ENCODE results near the gene PTPRG. TPM values are rescaled to one million over a fixed set of nuclear protein-coding genes. Genes with fewer than 3 reads are reported as not detected.

PTPRG gene
- total RNA-seq, 4 donors from 2014 or later, result 21.1 to 54.2 (median 30.6) TPM

- intact Hi-C loops (cut with DNase I; ENCODE audit: low total_unique reads) (no loop called here), in situ Hi-C loops (cut with MboI; ENCODE audit: low sequenced_read_pairs in 4 of 4) (no loop called here)
- no peak for ATAC-seq
Measured at GRCh38 chr3:61907210-61907795, 345.9 kb downstream of the PTPRG start.

GRCh38 chr3:61908382-61908781 lies 347.0 kb downstream of the PTPRG start:
- intact Hi-C loops (cut with DNase I; ENCODE audit: low total_unique reads), result no loop called here
- no peaks in the 10 kb centered on the region for H3K36me3 ChIP-seq
- TF ChIP-seq POLR2A (IDR thresholded peaks at IDR 0.05), result no peak
- TF ChIP-seq, protein P1, sequence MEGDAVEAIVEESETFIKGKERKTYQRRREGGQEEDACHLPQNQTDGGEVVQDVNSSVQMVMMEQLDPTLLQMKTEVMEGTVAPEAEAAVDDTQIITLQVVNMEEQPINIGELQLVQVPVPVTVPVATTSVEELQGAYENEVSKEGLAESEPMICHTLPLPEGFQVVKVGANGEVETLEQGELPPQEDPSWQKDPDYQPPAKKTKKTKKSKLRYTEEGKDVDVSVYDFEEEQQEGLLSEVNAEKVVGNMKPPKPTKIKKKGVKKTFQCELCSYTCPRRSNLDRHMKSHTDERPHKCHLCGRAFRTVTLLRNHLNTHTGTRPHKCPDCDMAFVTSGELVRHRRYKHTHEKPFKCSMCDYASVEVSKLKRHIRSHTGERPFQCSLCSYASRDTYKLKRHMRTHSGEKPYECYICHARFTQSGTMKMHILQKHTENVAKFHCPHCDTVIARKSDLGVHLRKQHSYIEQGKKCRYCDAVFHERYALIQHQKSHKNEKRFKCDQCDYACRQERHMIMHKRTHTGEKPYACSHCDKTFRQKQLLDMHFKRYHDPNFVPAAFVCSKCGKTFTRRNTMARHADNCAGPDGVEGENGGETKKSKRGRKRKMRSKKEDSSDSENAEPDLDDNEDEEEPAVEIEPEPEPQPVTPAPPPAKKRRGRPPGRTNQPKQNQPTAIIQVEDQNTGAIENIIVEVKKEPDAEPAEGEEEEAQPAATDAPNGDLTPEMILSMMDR (IDR thresholded peaks at IDR 0.05 in 4 of 5, conservative IDR thresholded peaks at IDR 0.05 in 1 of 5), result no peak
- H3K27ac ChIP-seq, result no peak overlapping the region
- H3K9me3 ChIP-seq, result no peaks in the 10 kb centered on the region
- H3K4me1 ChIP-seq, result peaks cover 31 to 35% of the 10 kb centered on the region in 2 donors
- H3K27me3 ChIP-seq, result no peaks in the 10 kb centered on the region
- in situ Hi-C loops (cut with MboI; ENCODE audit: low sequenced_read_pairs in 4 of 4), result no loop called here
- DNase-seq (no peak), ATAC-seq (no peak)
- H3K4me3 ChIP-seq, result no peak overlapping the region

More at GRCh38 chr3:61907210-61907795, 345.9 kb downstream of the PTPRG start:
- no peak overlapping the region for H3K4me3 ChIP-seq
- no peaks in the 10 kb centered on the region for H3K9me3 ChIP-seq
- no peak for DNase-seq
- peaks cover 32 to 33% of the 10 kb centered on the region in 2 donors for H3K4me1 ChIP-seq
- no peaks in the 10 kb centered on the region for H3K36me3 ChIP-seq
- no peaks in the 10 kb centered on the region for H3K27me3 ChIP-seq
- H3K27ac ChIP-seq, result no peak overlapping the region
- TF ChIP-seq, protein P1 (IDR thresholded peaks at IDR 0.05 in 4 of 5, conservative IDR thresholded peaks at IDR 0.05 in 1 of 5), result no peak
- TF ChIP-seq POLR2A (IDR thresholded peaks at IDR 0.05), result no peak

- no peak for ATAC-seq
- Histone ChIP-seq H3K27me3 (no peaks in the 10 kb centered on the region), H3K4me1 (peaks cover 24 to 32% of the 10 kb centered on the region in 2 donors), H3K36me3 (no peaks in the 10 kb centered on the region), H3K4me3 (no peak overlapping the region), H3K9me3 (no peaks in the 10 kb centered on the region), H3K27ac (no peak overlapping the region)
- in situ Hi-C loops (cut with MboI; ENCODE audit: low sequenced_read_pairs in 4 of 4), result no loop called here
- no peak for DNase-seq
- intact Hi-C loops (cut with DNase I; ENCODE audit: low total_unique reads), result no loop called here
- TF ChIP-seq POLR2A (IDR thresholded peaks at IDR 0.05), result no peak
- TF ChIP-seq, protein P1 (IDR thresholded peaks at IDR 0.05 in 4 of 5, conservative IDR thresholded peaks at IDR 0.05 in 1 of 5), result no peak
Measured at GRCh38 chr3:61910732-61911131, 349.4 kb downstream of the PTPRG start.

GRCh38 chr3:61912158-61912557 lies 350.8 kb downstream of the PTPRG start:
- H3K27me3 ChIP-seq, result no peaks in the 10 kb centered on the region
- in situ Hi-C loops (cut with MboI; ENCODE audit: low sequenced_read_pairs in 4 of 4) (no loop called here), intact Hi-C loops (cut with DNase I; ENCODE audit: low total_unique reads) (no loop called here)
- TF ChIP-seq, protein P1 (IDR thresholded peaks at IDR 0.05 in 4 of 5, conservative IDR thresholded peaks at IDR 0.05 in 1 of 5), result no peak
- TF ChIP-seq POLR2A (IDR thresholded peaks at IDR 0.05), result no peak
- ATAC-seq (no peak), DNase-seq (no peak)
- H3K36me3 ChIP-seq, result no peaks in the 10 kb centered on the region
- no peak overlapping the region for H3K27ac ChIP-seq
- H3K4me3 ChIP-seq, result no peak overlapping the region
- peaks cover 30 to 38% of the 10 kb centered on the region in 2 donors for H3K4me1 ChIP-seq
- no peaks in the 10 kb centered on the region for H3K9me3 ChIP-seq

DNA sequence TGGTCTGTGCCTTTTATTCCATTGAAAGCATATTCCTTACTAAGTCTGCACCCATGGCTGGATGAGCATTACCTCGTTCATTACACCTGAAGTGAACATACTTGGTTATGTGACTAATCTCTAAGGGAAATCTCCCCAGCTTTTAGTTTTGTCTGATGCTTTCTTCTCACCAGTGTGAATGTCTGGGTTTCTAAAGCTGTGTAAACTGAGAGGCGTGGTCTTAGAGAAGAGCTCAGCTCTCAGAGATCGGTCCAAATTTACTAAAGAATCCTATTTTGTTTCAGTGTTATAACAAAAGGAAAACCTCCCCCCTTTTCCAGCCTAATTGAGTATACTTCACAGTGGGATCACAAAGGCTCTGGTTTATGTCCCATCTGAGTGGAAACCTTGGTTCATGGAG lies 352.3 kb downstream of the PTPRG start:
- ATAC-seq (no peak), DNase-seq (no peak)
- in situ Hi-C loops (cut with MboI; ENCODE audit: low sequenced_read_pairs in 4 of 4), result no loop called here
- intact Hi-C loops (cut with DNase I; ENCODE audit: low total_unique reads), result no loop called here
- Histone ChIP-seq H3K4me1 (peaks cover 46 to 51% of the 10 kb centered on the region in 2 donors), H3K27me3 (no peaks in the 10 kb centered on the region), H3K27ac (peak overlapping the region in 1 of 4 donors; percentile 74), H3K4me3 (no peak overlapping the region), H3K9me3 (no peaks in the 10 kb centered on the region), H3K36me3 (no peaks in the 10 kb centered on the region)
- TF ChIP-seq POLR2A (IDR thresholded peaks at IDR 0.05), result no peak
- TF ChIP-seq, protein P1 (IDR thresholded peaks at IDR 0.05 in 4 of 5, conservative IDR thresholded peaks at IDR 0.05 in 1 of 5), result no peak
